Measurements from ENCODE around the gene SLC9B1.
A peak's percentile ranks its signal among the peaks of the same experiment; 100 is the strongest.

The SLC9B1 gene, protein sequence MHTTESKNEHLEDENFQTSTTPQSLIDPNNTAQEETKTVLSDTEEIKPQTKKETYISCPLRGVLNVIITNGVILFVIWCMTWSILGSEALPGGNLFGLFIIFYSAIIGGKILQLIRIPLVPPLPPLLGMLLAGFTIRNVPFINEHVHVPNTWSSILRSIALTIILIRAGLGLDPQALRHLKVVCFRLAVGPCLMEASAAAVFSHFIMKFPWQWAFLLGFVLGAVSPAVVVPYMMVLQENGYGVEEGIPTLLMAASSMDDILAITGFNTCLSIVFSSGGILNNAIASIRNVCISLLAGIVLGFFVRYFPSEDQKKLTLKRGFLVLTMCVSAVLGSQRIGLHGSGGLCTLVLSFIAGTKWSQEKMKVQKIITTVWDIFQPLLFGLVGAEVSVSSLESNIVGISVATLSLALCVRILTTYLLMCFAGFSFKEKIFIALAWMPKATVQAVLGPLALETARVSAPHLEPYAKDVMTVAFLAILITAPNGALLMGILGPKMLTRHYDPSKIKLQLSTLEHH

GRCh38 chr4:103019308-103020124 is at the start of gene SLC9B1:
Gene SLC9B1 (minus strand): TSS chr4:103019705. CDS start chr4:102991711, 27,994 bp downstream.
- TF ChIP-seq CTCF (conservative IDR thresholded peaks at IDR 0.05) = no peak
- H3K27ac ChIP-seq = peak within 1 kb of the TSS; percentile 91

- H3K27ac ChIP-seq = no peak overlapping the region
- no peak for TF ChIP-seq CTCF (conservative IDR thresholded peaks at IDR 0.05)
Observed at GRCh38 chr4:103067841-103068547, 48.5 kb upstream of the SLC9B1 start.

- H3K27ac ChIP-seq = no peak overlapping the region
- no peak for TF ChIP-seq CTCF (conservative IDR thresholded peaks at IDR 0.05)
Observed at GRCh38 chr4:103060453-103061148, 41.1 kb upstream of the SLC9B1 start.

GRCh38 chr4:103054030-103054429 is 34.5 kb upstream of the SLC9B1 start:
- H3K27ac ChIP-seq = no peak overlapping the region
- TF ChIP-seq CTCF (conservative IDR thresholded peaks at IDR 0.05) = no peak

DNA sequence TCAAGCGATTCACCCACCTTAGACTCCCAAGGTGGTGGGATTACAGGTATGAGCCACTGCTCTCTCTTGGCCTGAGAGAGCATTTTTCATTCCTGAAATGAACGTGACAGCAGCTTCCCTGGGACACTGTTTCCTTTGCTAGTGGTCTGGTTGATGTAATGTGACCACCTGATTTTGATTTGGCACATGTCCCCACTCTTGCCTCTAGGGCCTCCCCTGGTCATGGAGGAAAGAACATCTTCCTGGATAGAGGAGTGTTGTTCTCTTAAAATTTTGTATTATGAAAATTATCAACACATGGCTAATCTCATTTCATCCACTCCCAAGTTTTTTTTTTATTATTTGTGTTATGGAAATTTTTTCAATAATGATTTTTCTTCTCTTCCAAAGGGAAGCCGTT is 33.3 kb upstream of the SLC9B1 start:
- TF ChIP-seq CTCF (conservative IDR thresholded peaks at IDR 0.05) = no peak
- no peak overlapping the region for H3K27ac ChIP-seq

- H3K27ac ChIP-seq = no peak overlapping the region
- TF ChIP-seq CTCF (conservative IDR thresholded peaks at IDR 0.05) = no peak
Observed at GRCh38 chr4:103052145-103052544, 32.6 kb upstream of the SLC9B1 start.

All from VCaP (cell line).